SK-N-SH (cell line): ENCODE measurements around the gene GSG1. TPM values are rescaled to one million over a fixed set of nuclear protein-coding genes. Genes with fewer than 3 reads are reported as not detected.

Source experiments
- CTCF ChIA-PET: fragments of 300-600, 350-600 bp; formaldehyde crosslinking; extraction: SDS; loops from one replicate; lab custom pipeline; 2021; lab: Yijun Ruan, JAX
- POLR2A ChIA-PET: fragments of 350-600 bp; sonication (Branson Sonifier 250); formaldehyde crosslinking; extraction: SDS; loops from one replicate; lab custom pipeline; 2020; ENCODE audit warnings: antibody characterized with exemption, inconsistent platforms; lab: Yijun Ruan, JAX
- DNase-seq: peaks from one replicate; pipeline ENCODE4 v3.0.0; 2012
- H2AFZ ChIP-seq: fragments of 200-600 bp; sonication (generic); 2 replicates; pipeline ENCODE4 v1.8.1; 2016; ENCODE audit warnings: antibody characterized with exemption, mild to moderate bottlenecking, low read depth
- H3F3A ChIP-seq: fragments of 200-600 bp; sonication (generic); replicated peaks from 2 replicates; pipeline ENCODE3; 2016; ENCODE audit warnings: antibody characterized with exemption, mild to moderate bottlenecking; ENCODE audit not compliant: insufficient read depth
- H3K27ac ChIP-seq, 2 experiments: fragments of 200-500 bp in 1 of 2; fragments of 200-600 bp in 1 of 2; sonication (Bioruptor generic) in 1 of 2; sonication (generic), shearing (Covaris generic) in 1 of 2; 2 replicates each; pipeline versions ENCODE4 v1.5.1 to v1.6.1; 2014 to 2016; ENCODE audit warnings: low read depth in 2 of 2, inconsistent platforms in 1 of 2, low read length in 1 of 2, mild to moderate bottlenecking in 1 of 2, mixed read lengths in 1 of 2
- H3K27me3 ChIP-seq: fragments of 200-600 bp; sonication (generic), shearing (Covaris generic); 2 replicates; pipeline ENCODE4 v1.6.1; 2016; ENCODE audit warnings: mixed run types; ENCODE audit not compliant: insufficient read depth
- H3K36me3 ChIP-seq, 2 experiments: fragments of 200-500 bp in 1 of 2; fragments of 200-600 bp in 1 of 2; sonication (Bioruptor generic) in 1 of 2; sonication (generic) in 1 of 2; replicated peaks in 1 of 2; 2 replicates each; pipeline versions ENCODE3 to v1.5.1; 2014 to 2016; ENCODE audit warnings: low read length in 1 of 2, mild to moderate bottlenecking in 1 of 2; ENCODE audit not compliant: insufficient read depth in 2 of 2, control insufficient read depth in 1 of 2
- H3K4me1 ChIP-seq, 2 experiments: fragments of 200-500 bp in 1 of 2; fragments of 200-600 bp in 1 of 2; sonication (Bioruptor generic) in 1 of 2; sonication (generic), shearing (Covaris generic) in 1 of 2; 2 replicates each; pipeline versions ENCODE4 v1.5.1 to v1.6.1; 2014 to 2016; ENCODE audit warnings: low read depth in 1 of 2, low read length in 1 of 2, mixed run types in 1 of 2; ENCODE audit not compliant: insufficient read depth in 2 of 2, control insufficient read depth in 1 of 2
- H3K4me2 ChIP-seq: fragments of 200-600 bp; sonication (generic), shearing (Covaris generic); 2 replicates; pipeline ENCODE4 v1.6.1; 2017; ENCODE audit warnings: mixed run types
- H3K4me3 ChIP-seq, 2 experiments: fragments of 200-500 bp in 1 of 2; fragments of 200-600 bp in 1 of 2; sonication (Bioruptor generic) in 1 of 2; sonication (generic), shearing (Covaris generic) in 1 of 2; 2 replicates each; pipeline versions ENCODE4 v1.5.1 to v1.8.1; 2014 to 2016; ENCODE audit warnings: low read depth in 2 of 2, inconsistent platforms in 1 of 2, low read length in 1 of 2, mild to moderate bottlenecking in 1 of 2, mixed read lengths in 1 of 2, moderate library complexity in 1 of 2
- H3K79me2 ChIP-seq: fragments of 200-600 bp; sonication (generic); 2 replicates; pipeline ENCODE4 v1.8.1; 2017; ENCODE audit warnings: mild to moderate bottlenecking; ENCODE audit not compliant: insufficient read depth
- H3K9ac ChIP-seq: fragments of 200-600 bp; sonication (generic); 2 replicates; pipeline ENCODE4 v1.6.1; 2017; ENCODE audit warnings: mixed run types
- H3K9me2 ChIP-seq: fragments of 200-600 bp; sonication (generic); 2 replicates; pipeline ENCODE4 v1.6.1; 2017; ENCODE audit warnings: mixed run types
- H3K9me3 ChIP-seq: fragments of 200-600 bp; sonication (generic); 2 replicates; pipeline ENCODE4 v1.6.1; 2017; ENCODE audit warnings: mixed run types, mild to moderate bottlenecking, moderate library complexity
- H4K20me1 ChIP-seq: fragments of 200-600 bp; sonication (generic); 2 replicates; pipeline ENCODE4 v1.6.1; 2017; ENCODE audit warnings: mild to moderate bottlenecking, mixed run types; ENCODE audit not compliant: insufficient read depth
- EP300 ChIP-seq, 2 experiments: IDR thresholded peaks; 2 replicates each; pipeline versions ENCODE4 v1.4.0 to v1.6.1; 2012; ENCODE audit warnings: borderline replicate concordance in 1 of 2, low read depth in 1 of 2, low read length in 1 of 2
- FOSL2 ChIP-seq: IDR thresholded peaks from 2 replicates; pipeline ENCODE4 v1.4.0; 2012; ENCODE audit warnings: low read depth, mild to moderate bottlenecking, moderate library complexity, borderline replicate concordance
- FOXJ3 ChIP-seq: sonication (generic); formaldehyde crosslinking; IDR thresholded peaks from 2 replicates; pipeline ENCODE4 v1.5.1; 2020; ENCODE audit warnings: mild to moderate bottlenecking, missing genetic modification reagents
- JUND ChIP-seq: IDR thresholded peaks from 2 replicates; pipeline ENCODE4 v1.4.0; 2012
- NRF1 ChIP-seq: IDR thresholded peaks from 2 replicates; pipeline ENCODE4 v1.6.1; 2012; ENCODE audit warnings: low read depth, mild to moderate bottlenecking, low read length
- RAD21 ChIP-seq: IDR thresholded peaks from 2 replicates; pipeline ENCODE4 v1.6.1; 2012; ENCODE audit warnings: mild to moderate bottlenecking, low read length
- RXRA ChIP-seq: IDR thresholded peaks from 2 replicates; pipeline ENCODE4 v1.4.0; 2012; ENCODE audit warnings: low read depth, mild to moderate bottlenecking, borderline replicate concordance
- TCF12 ChIP-seq: IDR thresholded peaks from 2 replicates; pipeline ENCODE4 v1.4.0; 2012
- TEAD4 ChIP-seq: IDR thresholded peaks from 2 replicates; pipeline ENCODE4 v1.4.0; 2012; ENCODE audit warnings: mild to moderate bottlenecking, borderline replicate concordance; ENCODE audit not compliant: insufficient read depth
- WGBS: methylation state at CpG from one replicate; pipeline ENCODE4 v1.1.6; 2017; ENCODE audit warnings: low lambda C conversion rate; 5-methylcytosine and 5-hydroxymethylcytosine counted together
- polyA plus RNA-seq, 3 experiments: library from polyadenylated mRNA; depleted of rRNA; stranded (reverse); fragments of >200 nt; gene quantifications; 2 replicates each; pipeline ENCODE4 v1.2.3, GENCODE V29; 2012
- TF ChIP-seq, protein P1 (sequence below): IDR thresholded peaks from 2 replicates; pipeline ENCODE4; 2012
- TF ChIP-seq, protein P2 (sequence below): IDR thresholded peaks from 2 replicates; pipeline ENCODE4 v1.4.0; 2012; ENCODE audit warnings: low read depth, borderline replicate concordance

The GSG1 gene
- polyA plus RNA-seq, 1 of the 3 experiments (the other 2 are of a cell fraction): 0.39 TPM

DNA sequence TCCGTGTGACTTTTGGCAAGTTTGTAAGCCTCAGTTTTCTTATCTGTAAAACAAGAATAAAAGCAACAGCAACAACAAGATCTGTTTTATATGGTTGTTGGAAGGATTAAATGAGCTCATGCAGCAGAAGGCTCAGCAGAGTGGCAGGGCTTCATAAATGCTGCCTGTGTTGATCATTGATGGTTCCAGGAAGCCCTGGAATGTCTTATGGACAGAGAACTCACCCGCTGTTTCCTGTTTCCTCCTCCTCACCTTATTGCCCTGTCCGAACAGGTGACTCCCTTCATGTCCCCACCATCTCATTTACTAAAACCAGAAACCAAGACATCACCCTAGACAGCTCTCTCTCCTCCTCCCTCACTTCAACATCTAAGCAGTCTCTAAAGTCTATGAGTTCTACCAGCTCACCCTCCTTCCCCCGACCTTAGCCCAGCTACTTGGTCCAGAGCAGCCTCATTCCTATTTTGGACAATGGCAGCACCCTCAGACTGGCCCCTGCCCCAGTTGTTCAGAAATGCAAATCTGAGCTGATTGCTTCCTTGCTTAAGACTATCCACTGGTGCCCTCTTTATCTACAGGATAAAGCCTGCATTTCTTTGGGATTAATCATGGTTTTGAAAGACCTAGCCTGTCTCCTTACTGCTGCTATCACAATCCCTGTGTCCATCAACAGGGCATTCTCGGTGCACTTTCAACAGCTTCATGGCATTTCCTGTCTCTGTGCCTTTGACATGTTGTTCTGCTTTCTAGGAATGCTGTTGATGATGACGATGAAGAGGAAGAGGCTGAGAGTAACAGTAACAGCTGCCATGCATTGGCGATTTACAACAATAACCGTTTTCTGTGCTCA is 21.4 kb upstream of the GSG1 start:
- Histone ChIP-seq H2AFZ (no peak overlapping the region), H3K9me2 (no peaks in the 10 kb centered on the region), H3K4me2 (0 out of 2 replicates have a peak overlapping the region, but pooled peaks have one; percentile 4), H3K9me3 (no peaks in the 10 kb centered on the region), H4K20me1 (no peaks in the 10 kb centered on the region), H3K4me3 (no peak overlapping the region), H3F3A (no peaks in the 10 kb centered on the region), H3K27ac (peak overlapping the region in 1 of 2 experiments; percentile 10; a peak in 1 of 4 replicates), H3K27me3 (no peaks in the 10 kb centered on the region), H3K36me3 (no peaks in the 10 kb centered on the region), H3K9ac (no peak overlapping the region), H3K79me2 (no peaks in the 10 kb centered on the region), H3K4me1 (peaks cover 0 to 13% of the 10 kb centered on the region in 2 experiments; a peak in 1 of 4 replicates)
- DNase-seq: no peak
- 69% methylated on average over 8 of the region's 8 CpGs for WGBS
- ChIA-PET POLR2A (no interaction called here), CTCF (interaction anchor here (1.3 to 1.6 kb wide), 2 partner anchors 12 to 26 kb away, joined by 3 to 4 read pairs; no protein-coding TSS in a partner anchor)
- TF ChIP-seq TEAD4 (peak; percentile 26; the same call in 1 of the 2 replicates), RAD21 (no peak), JUND (peak; percentile 65), EP300 (IDR thresholded peaks at IDR 0.05; ENCODE audit: borderline replicate concordance in 1 of 2, low read depth in 1 of 2, low read length in 1 of 2) (peak in 1 of 2 experiments; percentile 36; a peak in 1 of 4 replicates), RXRA (peak; percentile 67; the same call in 1 of the 2 replicates), TCF12 (peak; percentile 43; the same call in 1 of the 2 replicates), FOSL2 (peak; percentile 48; the same call in 1 of the 2 replicates), NRF1 (no peak)
- TF ChIP-seq, protein P1, sequence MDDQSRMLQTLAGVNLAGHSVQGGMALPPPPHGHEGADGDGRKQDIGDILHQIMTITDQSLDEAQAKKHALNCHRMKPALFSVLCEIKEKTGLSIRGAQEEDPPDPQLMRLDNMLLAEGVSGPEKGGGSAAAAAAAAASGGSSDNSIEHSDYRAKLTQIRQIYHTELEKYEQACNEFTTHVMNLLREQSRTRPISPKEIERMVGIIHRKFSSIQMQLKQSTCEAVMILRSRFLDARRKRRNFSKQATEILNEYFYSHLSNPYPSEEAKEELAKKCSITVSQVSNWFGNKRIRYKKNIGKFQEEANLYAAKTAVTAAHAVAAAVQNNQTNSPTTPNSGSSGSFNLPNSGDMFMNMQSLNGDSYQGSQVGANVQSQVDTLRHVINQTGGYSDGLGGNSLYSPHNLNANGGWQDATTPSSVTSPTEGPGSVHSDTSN: peak; percentile 80

DNA sequence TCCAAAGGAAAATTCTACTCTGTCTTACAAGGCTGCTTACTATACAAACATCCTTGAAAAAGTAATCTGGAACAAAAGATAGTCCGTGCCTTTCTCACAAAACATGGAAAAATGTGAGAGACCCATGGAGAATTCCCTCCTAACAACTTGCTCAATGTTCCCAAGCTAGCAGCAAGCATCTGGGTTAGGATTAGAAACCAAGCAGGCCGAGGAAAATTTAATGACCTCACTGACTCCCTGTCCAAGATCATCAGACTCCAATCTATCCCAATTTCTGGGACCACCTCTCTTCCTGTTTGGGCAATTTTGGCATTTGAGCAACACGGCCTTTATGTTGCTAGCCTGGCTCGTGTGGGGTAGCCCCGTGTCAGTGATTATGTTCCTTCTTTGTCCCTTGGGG is 18.1 kb upstream of the GSG1 start:
- Histone ChIP-seq H3K9me3 (no peaks in the 10 kb centered on the region), H3K4me1 (peaks cover 0 to 6% of the 10 kb centered on the region in 2 experiments; a peak in 1 of 4 replicates), H3K27me3 (no peaks in the 10 kb centered on the region), H3F3A (no peaks in the 10 kb centered on the region), H3K36me3 (no peaks in the 10 kb centered on the region), H3K9ac (no peak overlapping the region), H3K79me2 (no peaks in the 10 kb centered on the region), H4K20me1 (no peaks in the 10 kb centered on the region), H3K4me3 (no peak overlapping the region), H3K27ac (no peak overlapping the region), H2AFZ (no peak overlapping the region), H3K4me2 (no peak overlapping the region), H3K9me2 (no peaks in the 10 kb centered on the region)
- ChIA-PET CTCF (no interaction called here), POLR2A (no interaction called here)
- WGBS: 67% methylated on average over 5 of the region's 5 CpGs
- no peak for TF ChIP-seq FOXJ3
- TF ChIP-seq, protein P2, sequence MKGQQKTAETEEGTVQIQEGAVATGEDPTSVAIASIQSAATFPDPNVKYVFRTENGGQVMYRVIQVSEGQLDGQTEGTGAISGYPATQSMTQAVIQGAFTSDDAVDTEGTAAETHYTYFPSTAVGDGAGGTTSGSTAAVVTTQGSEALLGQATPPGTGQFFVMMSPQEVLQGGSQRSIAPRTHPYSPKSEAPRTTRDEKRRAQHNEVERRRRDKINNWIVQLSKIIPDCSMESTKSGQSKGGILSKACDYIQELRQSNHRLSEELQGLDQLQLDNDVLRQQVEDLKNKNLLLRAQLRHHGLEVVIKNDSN: no peak
- no peak for TF ChIP-seq EP300 (IDR thresholded peaks at IDR 0.05; ENCODE audit: borderline replicate concordance in 1 of 2, low read depth in 1 of 2, low read length in 1 of 2)
- no peak for DNase-seq
